GM15510 (cell line): ENCODE data around the gene SEC16A.

Experiments used
- POLR2A ChIP-seq: IDR thresholded peaks from 3 replicates; pipeline ENCODE4 v1.6.1; 2011; ENCODE audit warnings: borderline replicate concordance; ENCODE audit not compliant: insufficient read length; ENCODE audit errors: extremely low read depth

SEC16A gene

GRCh38 chr9:136392538-136393449 lies 90.0 kb downstream of the SEC16A start:
- no peak for TF ChIP-seq POLR2A

DNA sequence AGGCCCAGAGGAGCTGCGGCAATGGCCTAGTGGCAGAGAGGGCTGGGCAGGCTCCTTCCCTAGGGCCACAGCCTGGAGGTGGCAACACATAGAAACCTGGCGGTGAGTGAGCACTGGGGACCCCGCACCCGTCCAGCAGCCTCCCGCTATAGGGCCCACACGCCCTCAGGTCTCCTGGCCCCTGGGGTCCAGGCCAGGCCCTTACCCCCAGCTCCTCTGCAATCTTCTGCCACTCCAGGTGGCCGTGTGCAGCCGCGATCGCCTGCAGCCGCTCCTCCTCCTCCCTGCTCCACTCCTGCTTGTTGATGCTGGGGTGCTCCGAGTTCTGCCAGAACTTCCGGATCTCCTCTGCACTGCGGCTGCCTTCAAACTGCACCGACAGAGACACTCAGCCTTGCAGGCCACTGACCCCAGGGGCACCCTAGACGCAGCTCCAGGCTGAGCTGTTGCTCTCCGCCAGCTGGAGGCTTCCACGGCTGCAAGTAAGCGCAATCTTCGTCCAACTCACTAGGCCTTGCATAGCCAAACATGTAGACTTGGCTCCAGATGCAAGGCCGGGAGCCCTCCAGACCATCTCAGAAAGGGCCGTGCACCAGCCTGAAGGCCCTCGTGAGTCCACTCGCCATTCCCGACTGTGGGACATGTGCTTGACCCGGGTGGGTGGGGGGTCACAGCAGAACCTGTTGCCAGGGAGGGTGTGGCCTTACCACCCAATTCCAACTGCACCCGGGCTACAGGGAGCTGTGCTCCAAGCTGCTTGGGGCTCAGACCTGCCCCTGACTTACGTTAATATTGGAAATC lies 90.9 kb downstream of the SEC16A start:
- no peak for TF ChIP-seq POLR2A
